Measurements from ENCODE around the gene LTA4H. TPM values are rescaled to one million over a fixed set of nuclear protein-coding genes. Genes with fewer than 3 reads are reported as not detected.

Gene LTA4H
- total RNA-seq, 2 experiments from 2014 or later, result 50.7 to 52.1 TPM

GRCh38 chr12:95993907-95994306 lies 41.5 kb downstream of the LTA4H start:
- Mint-ChIP-seq H3K27me3 (peaks cover 3% of the 10 kb centered on the region), H3K4me1 (peaks cover 11% of the 10 kb centered on the region), H3K4me3 (no peak overlapping the region), H3K9me3 (no peaks in the 10 kb centered on the region), H3K36me3 (ENCODE audit: low read depth) (no peaks in the 10 kb centered on the region), H3K27ac (no peak overlapping the region)
- ChIA-PET POLR2A (interaction anchor here (0.5 kb wide), 1 partner anchor 202 kb away, joined by 4 read pairs; no protein-coding TSS in a partner anchor), CTCF (interaction anchor here (1.8 kb wide), 1 partner anchor 221 kb away, joined by 4 read pairs; no protein-coding TSS in a partner anchor)
- no peak for DNase-seq

DNA sequence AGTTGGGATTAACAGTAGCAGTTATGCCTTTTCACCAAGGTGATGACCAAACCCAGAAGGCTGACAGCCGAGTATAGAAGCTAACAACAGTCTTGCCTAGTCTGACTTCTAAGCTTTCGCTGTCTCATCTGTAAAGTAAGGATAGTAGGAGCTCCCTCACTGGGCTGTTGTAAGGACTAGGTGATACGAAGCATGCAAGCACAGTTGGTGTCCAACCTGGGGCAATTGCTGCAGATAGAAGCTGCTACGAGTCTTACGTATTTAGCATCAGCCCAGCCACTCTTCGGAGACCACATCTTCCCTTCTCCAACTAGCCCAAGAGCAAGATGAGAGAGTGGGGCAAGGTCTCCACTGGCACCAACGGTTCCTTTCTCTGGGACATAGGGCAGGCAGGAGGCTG lies 45.3 kb downstream of the LTA4H start:
- H3K27me3 Mint-ChIP-seq, result peaks cover 3% of the 10 kb centered on the region
- DNase-seq, result no peak
- no peaks in the 10 kb centered on the region for H3K36me3 Mint-ChIP-seq (ENCODE audit: low read depth)
- H3K4me3 Mint-ChIP-seq, result no peak overlapping the region
- H3K4me1 Mint-ChIP-seq, result no peaks in the 10 kb centered on the region
- POLR2A ChIA-PET, result interaction anchor here (0.9 kb wide), 1 partner anchor 48 kb away, joined by 3 read pairs; the partner anchor contains the start of gene CCDC38
- H3K9me3 Mint-ChIP-seq, result no peaks in the 10 kb centered on the region
- no peak overlapping the region for H3K27ac Mint-ChIP-seq
- CTCF ChIA-PET, result interaction anchor here (1.3 to 2.5 kb wide), 2 partner anchors 8 to 72 kb away, joined by 3 to 17 read pairs; no protein-coding TSS in a partner anchor

DNA sequence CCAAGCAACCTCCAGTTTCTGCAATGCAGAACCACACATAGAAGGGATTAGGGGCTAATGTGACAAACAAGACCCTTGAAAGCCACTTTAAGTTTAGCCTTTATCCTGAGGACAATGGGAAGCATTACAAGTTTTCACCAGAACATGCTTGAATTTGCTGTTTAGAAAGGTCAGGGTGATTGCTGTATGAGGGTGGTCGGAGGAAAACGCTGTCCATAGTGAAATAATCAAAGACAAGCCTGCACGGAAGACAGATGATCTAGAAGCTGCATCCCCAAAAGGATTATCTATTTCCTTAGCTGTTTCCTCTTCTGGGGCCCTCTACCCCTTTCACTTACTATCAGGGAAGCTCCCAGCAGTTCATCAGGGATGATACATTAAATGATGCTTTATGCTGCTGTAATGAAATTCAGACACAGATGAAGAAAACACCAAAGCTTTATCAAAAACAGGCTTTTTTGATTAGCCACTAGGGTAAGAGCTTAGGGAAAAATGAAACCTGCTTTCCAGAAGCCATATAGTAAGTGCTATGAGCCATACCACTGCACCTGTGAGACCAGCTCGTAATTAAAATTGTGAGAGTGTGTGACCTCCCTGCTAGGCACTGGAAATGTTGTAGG lies 45.8 kb downstream of the LTA4H start:
- no peak overlapping the region for H3K4me3 Mint-ChIP-seq
- POLR2A ChIA-PET, result interaction anchor here (0.9 to 1.5 kb wide), 3 partner anchors 47 to 187 kb away, joined by 3 read pairs; partner anchors contain the start of gene CCDC38
- no peaks in the 10 kb centered on the region for H3K9me3 Mint-ChIP-seq
- H3K27me3 Mint-ChIP-seq, result peaks cover 3% of the 10 kb centered on the region
- no peaks in the 10 kb centered on the region for H3K36me3 Mint-ChIP-seq (ENCODE audit: low read depth)
- CTCF ChIA-PET, result interaction anchor here (1.3 to 2.5 kb wide), 2 partner anchors 9 to 72 kb away, joined by 3 to 17 read pairs; no protein-coding TSS in a partner anchor
- no peak for DNase-seq
- H3K4me1 Mint-ChIP-seq, result no peaks in the 10 kb centered on the region
- H3K27ac Mint-ChIP-seq, result no peak overlapping the region

- H3K4me1 Mint-ChIP-seq, result no peaks in the 10 kb centered on the region
- H3K4me3 Mint-ChIP-seq, result no peak overlapping the region
- H3K27me3 Mint-ChIP-seq, result peaks cover 3% of the 10 kb centered on the region
- no peaks in the 10 kb centered on the region for H3K36me3 Mint-ChIP-seq (ENCODE audit: low read depth)
- ChIA-PET POLR2A (interaction anchor here (0.9 to 1.5 kb wide), 2 partner anchors 60 to 188 kb away, joined by 3 read pairs; no protein-coding TSS in a partner anchor), CTCF (interaction anchor here (2.5 kb wide), 1 partner anchor 10 kb away, joined by 17 read pairs; no protein-coding TSS in a partner anchor)
- no peak overlapping the region for H3K27ac Mint-ChIP-seq
- no peak for DNase-seq
- H3K9me3 Mint-ChIP-seq, result no peaks in the 10 kb centered on the region
These were observed 46.7 kb downstream of the LTA4H start for GRCh38 chr12:95988506-95989275.

DNA sequence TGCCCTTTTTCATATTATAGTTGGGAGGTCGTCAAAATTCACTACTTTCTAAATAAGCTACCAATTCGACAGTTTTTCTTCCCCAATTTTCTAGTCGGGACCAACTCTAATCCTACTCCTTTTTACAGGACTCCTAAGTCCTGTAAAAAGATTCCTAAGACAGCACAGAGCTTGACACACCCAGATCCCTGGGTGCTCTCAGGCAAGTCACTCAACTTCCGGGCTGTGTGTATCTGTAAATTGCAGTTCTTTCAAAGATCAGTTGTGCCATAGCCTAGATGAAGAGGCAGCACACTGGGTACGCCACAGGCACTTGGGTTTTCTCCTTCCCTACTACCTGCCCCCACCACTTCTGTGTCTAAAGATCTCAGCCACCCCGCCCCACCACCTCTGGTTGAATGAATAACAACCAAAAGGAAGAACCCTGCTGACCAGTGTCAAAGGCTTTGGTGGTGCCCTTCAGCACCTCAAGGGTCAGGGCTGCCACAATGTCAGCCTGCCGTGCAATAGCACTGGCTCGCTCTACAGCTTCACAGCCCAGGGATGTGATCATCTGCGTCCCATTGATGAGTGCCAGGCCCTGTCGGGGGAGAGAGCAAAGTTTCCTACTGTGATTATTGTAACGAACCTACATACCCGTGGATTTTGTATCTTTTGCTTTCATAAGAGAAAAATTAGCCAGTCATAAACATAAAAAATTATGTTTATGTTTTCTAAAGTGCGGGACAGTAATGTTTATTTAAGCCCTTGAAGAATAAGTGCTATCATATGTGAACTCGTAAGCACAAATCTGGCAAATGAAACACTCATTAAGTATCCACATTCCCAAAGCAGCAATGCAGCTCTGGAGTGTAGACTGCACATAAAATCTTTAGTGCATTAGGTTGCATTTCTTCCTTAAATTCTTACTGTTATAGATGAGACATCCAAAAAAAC lies 48.5 kb downstream of the LTA4H start:
- ChIA-PET CTCF (no interaction called here), POLR2A (no interaction called here)
- Mint-ChIP-seq H3K27ac (no peak overlapping the region), H3K27me3 (no peaks in the 10 kb centered on the region), H3K4me3 (no peak overlapping the region), H3K9me3 (no peaks in the 10 kb centered on the region), H3K36me3 (ENCODE audit: low read depth) (no peaks in the 10 kb centered on the region), H3K4me1 (no peaks in the 10 kb centered on the region)
- no peak for DNase-seq

DNA sequence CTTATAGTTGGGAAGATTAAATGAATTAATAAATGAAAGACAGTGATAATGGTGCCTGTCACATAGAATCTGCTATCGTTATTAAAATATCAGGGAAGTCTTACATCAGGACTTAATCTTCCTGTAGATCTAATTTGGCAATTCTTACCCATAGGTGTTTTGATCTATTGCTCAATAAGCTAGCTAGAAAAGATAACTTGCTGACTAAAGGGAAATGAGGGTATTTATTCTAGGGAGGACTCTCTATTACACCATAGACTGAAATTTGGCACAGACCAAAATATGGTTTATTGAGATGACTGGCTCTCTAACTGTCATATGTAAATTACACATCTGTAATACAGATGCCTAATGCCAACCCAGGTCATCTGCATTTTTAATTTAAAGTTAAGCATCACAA lies 50.7 kb downstream of the LTA4H start:
- Mint-ChIP-seq H3K9me3 (no peaks in the 10 kb centered on the region), H3K4me1 (no peaks in the 10 kb centered on the region), H3K36me3 (ENCODE audit: low read depth) (no peaks in the 10 kb centered on the region), H3K27ac (no peak overlapping the region), H3K4me3 (no peak overlapping the region), H3K27me3 (no peaks in the 10 kb centered on the region)
- POLR2A ChIA-PET, result no interaction called here
- no peak for DNase-seq
- CTCF ChIA-PET, result interaction anchor here (0.6 kb wide), 1 partner anchor 1326 kb away, joined by 3 read pairs; no protein-coding TSS in a partner anchor

DNA sequence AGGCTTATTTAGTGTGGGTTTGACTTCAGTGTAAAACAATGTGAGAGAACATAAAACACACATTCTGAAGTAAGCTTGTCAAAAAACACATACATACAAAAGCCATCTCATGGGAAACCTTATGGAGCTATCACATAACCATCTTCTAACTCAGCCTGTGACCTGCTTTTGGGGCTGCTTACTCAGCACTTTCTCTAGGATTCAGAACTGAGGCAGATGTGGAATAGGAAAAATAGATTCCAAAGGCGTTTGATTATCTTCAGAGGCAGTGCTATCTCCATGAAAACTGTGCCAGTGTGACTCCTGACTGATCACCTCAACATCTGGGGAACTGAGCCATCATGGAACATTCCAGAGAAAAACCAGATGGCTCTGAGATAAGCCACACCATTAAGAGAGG lies 52.8 kb downstream of the LTA4H start:
- no peak overlapping the region for H3K4me3 Mint-ChIP-seq
- POLR2A ChIA-PET, result no interaction called here
- no peaks in the 10 kb centered on the region for H3K27me3 Mint-ChIP-seq
- no peaks in the 10 kb centered on the region for H3K9me3 Mint-ChIP-seq
- no peaks in the 10 kb centered on the region for H3K4me1 Mint-ChIP-seq
- H3K27ac Mint-ChIP-seq, result no peak overlapping the region
- no peaks in the 10 kb centered on the region for H3K36me3 Mint-ChIP-seq (ENCODE audit: low read depth)
- CTCF ChIA-PET, result no interaction called here
- no peak for DNase-seq

- no peaks in the 10 kb centered on the region for H3K4me1 Mint-ChIP-seq
- CTCF ChIA-PET, result no interaction called here
- POLR2A ChIA-PET, result no interaction called here
- H3K36me3 Mint-ChIP-seq (ENCODE audit: low read depth), result no peaks in the 10 kb centered on the region
- no peaks in the 10 kb centered on the region for H3K27me3 Mint-ChIP-seq
- H3K27ac Mint-ChIP-seq, result no peak overlapping the region
- DNase-seq, result no peak
- H3K9me3 Mint-ChIP-seq, result no peaks in the 10 kb centered on the region
- H3K4me3 Mint-ChIP-seq, result no peak overlapping the region
These were observed 55.0 kb downstream of the LTA4H start for GRCh38 chr12:95980437-95980836.

DNA sequence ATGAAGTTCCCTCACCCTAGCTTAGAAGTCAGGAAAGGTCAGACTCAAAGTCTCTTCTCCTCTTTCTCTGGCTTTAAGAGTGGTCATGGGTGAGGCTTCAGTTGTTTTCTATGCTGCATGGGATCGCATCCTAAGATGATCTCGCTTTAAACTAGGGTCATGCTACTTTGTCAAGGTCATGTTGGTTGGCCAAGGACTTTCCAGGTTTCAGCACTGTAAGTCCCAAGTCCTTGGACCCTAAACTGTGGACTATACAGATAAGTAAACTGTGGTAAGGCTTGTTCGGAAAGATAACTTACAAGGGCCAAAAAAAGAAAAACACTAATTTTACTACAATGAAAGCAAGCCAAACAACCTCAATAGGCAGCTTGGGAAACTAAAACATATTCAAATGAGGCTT lies 56.6 kb downstream of the LTA4H start:
- Mint-ChIP-seq H3K9me3 (no peaks in the 10 kb centered on the region), H3K27ac (no peak overlapping the region), H3K4me3 (no peak overlapping the region), H3K4me1 (no peaks in the 10 kb centered on the region), H3K27me3 (no peaks in the 10 kb centered on the region), H3K36me3 (ENCODE audit: low read depth) (no peaks in the 10 kb centered on the region)
- no peak for DNase-seq
- CTCF ChIA-PET, result no interaction called here
- POLR2A ChIA-PET, result no interaction called here

DNA sequence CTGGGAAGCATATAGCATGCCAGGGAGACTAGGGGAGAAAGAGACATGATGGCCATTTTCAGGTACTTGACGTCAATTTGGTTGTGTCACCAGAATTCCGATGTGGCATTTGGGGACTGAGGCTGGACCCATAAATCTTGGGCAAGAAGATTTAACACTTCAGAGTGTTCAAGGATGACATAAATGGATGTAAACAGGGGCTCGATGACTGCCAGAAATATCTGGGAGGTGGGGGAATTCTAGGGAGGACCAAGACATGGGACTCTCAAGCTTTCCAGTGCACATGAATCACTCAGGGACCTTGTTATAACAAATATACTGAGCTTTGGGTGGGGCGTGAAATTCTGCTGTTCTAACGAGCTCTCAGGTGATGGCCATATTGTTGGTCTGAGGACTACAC lies 57.0 kb downstream of the LTA4H start:
- CTCF ChIA-PET, result no interaction called here
- POLR2A ChIA-PET, result no interaction called here

DNA sequence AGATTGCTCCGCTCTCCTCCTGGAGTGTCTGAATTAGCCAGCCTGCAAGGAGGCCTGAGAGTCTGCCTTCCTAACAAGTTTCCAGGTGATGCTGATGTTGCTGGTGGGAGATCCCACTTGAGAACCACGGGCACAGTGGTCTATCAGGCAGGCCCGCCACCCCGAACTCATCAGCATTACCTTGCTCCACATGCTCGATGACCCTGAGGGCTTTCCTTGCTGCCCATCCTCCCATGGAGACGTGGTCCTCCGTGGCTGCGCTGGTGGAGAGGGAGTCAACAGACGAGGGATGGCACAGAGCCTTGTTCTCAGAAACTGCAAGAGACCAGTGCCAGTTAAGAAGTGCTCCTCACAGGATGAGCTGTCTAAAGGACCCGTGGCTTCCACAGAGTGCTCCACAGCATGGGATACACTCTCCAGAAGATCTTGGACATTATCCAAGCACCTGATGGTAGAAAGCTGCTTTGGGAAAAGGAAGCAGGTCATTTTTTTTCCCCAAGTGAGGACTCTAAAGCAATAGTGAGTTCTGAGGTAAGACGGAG lies 57.6 kb downstream of the LTA4H start:
- H3K9me3 Mint-ChIP-seq, result no peaks in the 10 kb centered on the region
- H3K27ac Mint-ChIP-seq, result no peak overlapping the region
- CTCF ChIA-PET, result no interaction called here
- H3K27me3 Mint-ChIP-seq, result no peaks in the 10 kb centered on the region
- POLR2A ChIA-PET, result no interaction called here
- H3K36me3 Mint-ChIP-seq (ENCODE audit: low read depth), result no peaks in the 10 kb centered on the region
- no peak for DNase-seq
- H3K4me1 Mint-ChIP-seq, result no peaks in the 10 kb centered on the region
- no peak overlapping the region for H3K4me3 Mint-ChIP-seq

More for the DNA sequence above, 57.0 kb downstream of the LTA4H start:
- H3K4me3 Mint-ChIP-seq, result no peak overlapping the region
- no peaks in the 10 kb centered on the region for H3K27me3 Mint-ChIP-seq
- no peak for DNase-seq
- no peaks in the 10 kb centered on the region for H3K4me1 Mint-ChIP-seq
- no peaks in the 10 kb centered on the region for H3K9me3 Mint-ChIP-seq
- H3K36me3 Mint-ChIP-seq (ENCODE audit: low read depth), result no peaks in the 10 kb centered on the region
- H3K27ac Mint-ChIP-seq, result no peak overlapping the region

DNA sequence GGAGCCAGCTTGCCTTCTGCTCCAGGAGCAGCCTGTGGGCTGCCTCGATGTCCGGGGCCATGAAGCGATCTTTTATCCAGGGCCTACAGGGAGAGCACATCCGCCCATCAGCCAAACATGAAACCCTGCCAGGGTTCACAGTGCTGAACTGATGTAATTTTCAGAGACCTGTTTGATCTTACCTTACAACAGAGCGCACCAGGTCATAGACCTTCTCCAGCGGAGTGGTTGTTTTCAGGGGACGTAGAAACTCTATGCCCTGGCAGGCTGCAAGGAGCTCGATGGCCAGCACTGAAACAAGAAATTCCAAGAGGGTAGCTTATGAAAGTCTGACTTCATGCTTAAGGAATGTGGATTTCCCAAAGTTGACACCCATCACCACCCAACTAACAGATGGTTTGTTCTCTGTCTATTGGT lies 59.0 kb downstream of the LTA4H start:
- CTCF ChIA-PET, result interaction anchor here (1.7 kb wide), 1 partner anchor 22 kb away, joined by 5 read pairs; no protein-coding TSS in a partner anchor
- Mint-ChIP-seq H3K4me3 (no peak overlapping the region), H3K9me3 (no peaks in the 10 kb centered on the region), H3K36me3 (ENCODE audit: low read depth) (no peaks in the 10 kb centered on the region), H3K27ac (no peak overlapping the region), H3K27me3 (no peaks in the 10 kb centered on the region), H3K4me1 (no peaks in the 10 kb centered on the region)
- POLR2A ChIA-PET, result no interaction called here
- no peak for DNase-seq

All from activated CD4-positive, alpha-beta memory T cell treated with anti-CD3 and anti-CD28 coated beads, Interleukin-2, amount 10 ng/mL, durations not matched to agents 7 days and 5 days (primary cell).